GM21447 (cell line): ENCODE results near the gene ZNF385B.

Experiments used
- ATAC-seq: cut with Tn5 transposase; IDR thresholded peaks from one replicate; pipeline ENCODE4 v1.9.1; 2021; ENCODE audit not compliant: unreplicated experiment

The ZNF385B gene

DNA sequence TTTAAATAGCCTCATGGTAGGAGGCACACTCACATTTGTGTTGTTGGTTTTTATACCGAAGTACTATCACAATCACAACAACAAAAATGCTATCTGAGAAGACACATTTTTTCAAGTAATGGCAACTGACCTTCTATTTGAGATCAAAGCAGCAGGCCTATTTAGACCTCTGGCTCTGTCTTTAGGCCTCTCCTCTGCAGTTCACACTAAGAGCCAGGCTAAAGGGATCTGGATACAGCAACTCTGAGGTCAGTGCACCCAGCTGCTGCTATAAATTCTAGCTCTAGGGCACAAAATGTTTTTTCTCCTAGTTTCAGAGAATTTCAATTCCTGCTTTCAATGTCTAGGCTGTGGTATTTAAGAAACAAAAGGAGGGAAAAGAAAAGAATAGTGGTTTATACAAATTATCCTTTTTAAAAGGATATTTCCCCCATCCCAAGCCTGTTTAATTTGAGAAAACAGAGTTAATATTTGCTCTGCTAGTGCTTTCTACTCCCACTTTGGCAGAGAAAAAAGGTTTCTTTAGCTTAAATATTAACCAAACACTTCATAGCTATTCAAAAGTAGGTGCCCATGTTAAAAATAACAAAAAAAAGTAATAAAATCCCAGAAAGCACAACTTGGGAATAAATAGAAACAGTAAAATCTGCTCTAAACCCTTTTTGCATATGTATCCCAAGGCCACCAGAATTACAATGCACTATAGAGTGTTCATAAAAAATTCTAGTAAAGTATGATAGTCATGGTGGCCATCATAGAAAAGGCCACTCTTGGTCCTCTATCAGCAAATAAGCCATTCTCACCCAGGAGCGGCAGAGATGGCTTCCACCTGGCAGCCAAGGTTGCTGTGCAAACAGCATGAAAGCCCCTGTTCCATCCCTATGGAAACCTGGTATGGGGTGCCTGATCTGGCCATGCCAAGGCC, 303.1 kb downstream of the ZNF385B start:
- no peak for ATAC-seq

GRCh38 chr2:179556425-179556824, 305.0 kb downstream of the ZNF385B start:
- ATAC-seq, result no peak

- ATAC-seq, result no peak
These were observed 305.6 kb downstream of the ZNF385B start for GRCh38 chr2:179555691-179556283.

DNA sequence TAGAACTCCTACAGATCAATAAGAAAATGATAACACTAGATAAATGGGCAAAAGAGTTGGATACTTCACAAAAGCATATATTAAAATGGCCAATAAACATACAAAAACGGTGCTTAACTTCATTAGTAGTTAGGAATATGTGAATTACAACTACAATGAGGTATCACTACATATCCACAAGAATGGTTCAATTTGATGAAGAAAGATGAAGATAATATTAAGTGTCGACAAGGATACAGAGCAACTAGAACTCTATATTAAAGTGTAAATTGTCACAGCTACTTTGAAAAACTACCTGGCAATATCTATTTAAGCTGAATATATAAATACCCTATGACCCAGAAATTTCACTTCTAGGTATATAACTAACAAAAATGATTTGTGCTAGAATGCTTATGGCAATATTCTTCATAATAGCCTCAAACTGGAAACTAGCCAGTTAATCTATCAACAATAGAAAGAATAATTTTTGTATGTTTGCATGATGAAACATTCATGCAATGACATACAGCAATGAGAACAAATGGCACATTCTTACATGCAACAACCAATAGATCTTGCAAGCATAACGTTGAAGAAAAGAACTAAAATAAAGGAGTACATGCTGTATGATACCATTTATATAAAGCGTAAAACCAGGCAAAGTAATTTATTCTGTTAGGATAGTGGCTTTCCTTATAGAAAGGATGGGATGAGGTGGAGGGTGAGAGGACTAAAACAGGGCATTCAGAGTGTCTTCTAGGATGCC, 306.6 kb downstream of the ZNF385B start:
- no peak for ATAC-seq

- no peak for ATAC-seq
These were observed 308.0 kb downstream of the ZNF385B start for GRCh38 chr2:179553382-179553781.

- ATAC-seq, result no peak
These were observed 309.8 kb downstream of the ZNF385B start for GRCh38 chr2:179551539-179552045.

GRCh38 chr2:179550849-179551248, 310.6 kb downstream of the ZNF385B start:
- ATAC-seq, result no peak

DNA sequence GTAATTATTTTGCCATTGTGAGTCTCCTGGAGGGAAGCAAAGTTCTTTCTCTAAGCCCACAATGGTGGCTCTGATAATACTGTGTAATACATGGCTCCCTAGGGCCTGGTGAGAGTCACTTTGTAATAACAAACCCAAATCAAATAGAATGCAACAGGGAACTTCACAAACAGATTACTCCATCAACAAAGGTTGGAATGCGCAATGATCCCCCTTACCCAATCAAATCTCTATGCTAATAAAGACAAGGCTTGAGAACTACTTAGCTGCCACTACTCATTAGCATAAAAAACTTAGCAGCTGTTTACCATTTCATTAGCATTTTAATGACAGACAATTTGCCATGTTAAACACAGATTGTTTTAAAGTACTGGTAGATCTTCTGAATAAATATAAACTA, 311.2 kb downstream of the ZNF385B start:
- ATAC-seq, result no peak

DNA sequence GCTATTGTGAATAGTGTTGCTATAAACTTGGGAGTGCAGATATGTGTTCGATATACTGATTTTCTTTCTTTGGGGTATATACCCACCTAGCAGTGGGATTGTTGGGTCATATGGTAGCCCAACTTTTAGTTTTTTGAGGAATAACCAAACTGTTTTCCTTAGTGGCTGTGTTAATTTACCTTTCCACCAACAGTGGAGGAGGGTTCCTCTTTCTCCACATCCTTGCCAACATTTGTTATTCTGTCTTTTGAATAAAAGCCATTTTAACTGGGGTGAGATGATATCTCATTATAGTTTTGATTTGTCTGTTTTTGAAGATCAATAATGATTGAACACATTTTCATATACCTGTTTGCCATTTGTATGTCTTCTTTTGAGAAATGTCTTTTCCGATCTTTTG, 314.8 kb downstream of the ZNF385B start:
- no peak for ATAC-seq

DNA sequence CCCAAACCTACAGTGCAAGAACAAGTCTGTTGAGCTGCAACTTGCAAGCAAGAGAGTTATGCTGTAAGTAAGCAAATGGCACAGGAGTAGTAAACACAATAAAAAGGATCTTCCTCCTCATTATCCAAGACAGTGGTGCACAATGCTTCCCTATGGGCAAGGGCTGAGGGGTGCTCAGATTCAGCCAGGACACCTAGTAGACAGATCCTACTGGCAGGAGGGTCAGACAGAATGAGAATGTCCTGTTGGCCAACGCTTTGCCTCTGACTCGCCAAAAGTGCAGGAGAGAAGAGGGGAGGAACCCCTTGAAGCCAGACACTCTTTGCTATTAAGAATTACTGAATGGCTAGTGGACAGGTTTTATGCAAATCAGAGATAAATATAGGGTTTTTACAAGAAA, 316.4 kb downstream of the ZNF385B start:
- ATAC-seq, result no peak

DNA sequence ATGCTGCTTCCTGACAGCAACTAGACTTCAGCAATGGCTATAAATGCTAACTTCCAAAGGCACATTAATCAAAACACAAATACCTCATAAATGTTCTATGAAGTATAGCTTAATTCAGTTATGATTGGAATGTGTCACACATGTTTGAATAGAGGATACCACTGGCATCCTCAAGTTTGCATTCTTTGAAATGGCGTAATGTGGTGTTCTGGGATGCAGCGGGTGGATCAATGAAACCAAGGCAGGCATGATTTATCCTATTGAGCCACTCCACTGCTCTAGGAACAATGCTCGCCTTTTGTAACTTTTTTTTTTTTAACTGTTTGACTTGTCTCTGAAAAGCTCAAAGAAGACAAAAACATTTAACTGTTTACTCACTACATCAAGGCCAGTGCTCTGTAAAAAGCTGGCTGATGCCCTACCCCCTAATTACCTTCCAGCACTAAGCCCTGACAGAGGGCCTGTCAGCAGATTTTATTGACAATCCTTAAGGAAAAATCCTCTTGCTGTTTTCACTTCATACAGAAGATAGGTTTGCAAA, 318.0 kb downstream of the ZNF385B start:
- no peak for ATAC-seq

GRCh38 chr2:179541586-179541985, 319.8 kb downstream of the ZNF385B start:
- ATAC-seq, result no peak

DNA sequence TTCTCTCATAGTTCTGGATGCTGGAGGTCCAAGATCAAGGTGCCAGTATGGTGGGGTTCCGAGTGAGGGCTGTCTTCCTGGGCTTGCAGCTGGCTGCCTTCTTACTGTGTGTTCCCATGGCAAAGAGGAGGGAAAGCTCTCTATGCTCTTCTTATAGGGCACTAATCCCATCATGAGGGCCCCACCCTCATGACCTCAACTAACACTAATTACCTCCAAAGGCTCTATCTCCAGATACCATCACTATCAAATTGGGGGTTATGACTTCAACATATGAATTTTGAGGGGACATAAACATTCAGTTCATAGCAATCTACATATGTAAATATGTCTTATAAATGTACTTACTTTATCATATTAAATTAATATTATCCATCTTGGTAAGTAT, 322.3 kb downstream of the ZNF385B start:
- no peak for ATAC-seq

DNA sequence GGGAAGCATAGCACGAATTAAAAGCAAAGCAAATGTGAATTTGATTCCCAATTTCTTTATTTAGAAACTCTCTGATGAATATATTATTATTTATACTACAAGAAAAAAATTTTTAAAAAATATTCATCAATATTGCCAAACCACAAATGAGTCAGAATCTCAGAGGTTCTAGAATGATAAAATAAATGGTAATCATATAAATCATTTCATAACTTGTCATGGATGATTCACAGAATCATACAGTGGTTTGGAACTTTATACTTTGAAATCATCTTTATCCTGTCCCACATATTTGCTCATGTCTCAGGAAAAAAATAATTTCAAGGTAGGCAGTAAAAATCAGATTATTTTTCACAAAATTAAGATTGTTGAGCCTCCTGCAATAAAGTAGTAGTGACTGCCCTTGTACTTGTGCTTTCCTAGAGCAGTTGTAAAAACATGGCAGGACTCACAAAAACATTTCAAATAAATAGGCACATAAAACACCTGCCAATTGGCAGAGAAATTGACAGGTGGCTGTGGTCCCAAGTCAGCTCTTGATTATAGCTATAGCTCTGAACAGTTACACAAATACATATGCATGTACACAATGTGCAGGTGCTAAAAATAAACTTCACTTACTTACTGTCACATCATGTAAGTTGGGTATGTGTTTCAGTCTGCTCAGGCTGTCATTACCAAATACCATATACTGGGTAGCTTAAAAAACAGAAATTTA, 322.8 kb downstream of the ZNF385B start:
- ATAC-seq, result no peak

GRCh38 chr2:179536185-179536584, 325.2 kb downstream of the ZNF385B start:
- ATAC-seq, result no peak

DNA sequence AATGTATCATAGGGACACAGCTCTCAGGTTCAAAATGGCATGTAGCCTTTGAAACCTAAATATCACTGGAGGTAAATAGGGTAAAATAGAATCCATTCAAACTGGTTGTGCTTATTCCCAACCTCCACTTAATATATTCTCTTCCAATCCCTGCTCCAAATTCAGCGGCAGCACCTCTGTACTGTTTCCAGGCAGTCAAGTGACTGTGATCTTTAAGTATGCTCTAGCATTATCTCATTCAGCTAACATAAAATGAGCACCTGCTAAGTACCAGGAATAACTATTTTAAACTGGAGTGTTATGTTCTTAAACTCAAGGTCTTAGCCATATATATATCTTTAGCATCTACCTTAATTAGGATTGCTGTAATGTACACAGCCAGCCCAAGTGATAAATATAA, 327.5 kb downstream of the ZNF385B start:
- no peak for ATAC-seq

GRCh38 chr2:179532863-179533278, 328.5 kb downstream of the ZNF385B start:
- no peak for ATAC-seq

GRCh38 chr2:179528576-179529069, 332.8 kb downstream of the ZNF385B start:
- no peak for ATAC-seq

DNA sequence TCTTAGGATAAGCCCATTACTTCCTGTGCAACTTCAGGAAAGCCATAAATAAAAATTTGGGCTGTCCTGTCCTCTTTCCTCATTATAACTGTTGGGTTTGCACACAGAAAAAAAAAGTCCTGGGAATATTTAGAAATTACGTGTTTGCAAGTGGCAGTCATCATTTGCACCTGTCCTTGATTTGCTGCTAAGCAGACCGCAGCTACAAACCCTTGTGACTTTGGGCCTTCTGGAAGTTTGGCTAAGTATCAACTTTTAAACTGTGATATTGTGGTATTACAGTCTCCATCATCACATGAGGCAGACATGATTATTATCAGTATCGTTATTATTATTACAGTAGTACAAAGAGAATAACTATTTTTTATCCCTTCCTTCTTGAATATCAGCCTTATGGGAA, 336.1 kb downstream of the ZNF385B start:
- no peak for ATAC-seq

DNA sequence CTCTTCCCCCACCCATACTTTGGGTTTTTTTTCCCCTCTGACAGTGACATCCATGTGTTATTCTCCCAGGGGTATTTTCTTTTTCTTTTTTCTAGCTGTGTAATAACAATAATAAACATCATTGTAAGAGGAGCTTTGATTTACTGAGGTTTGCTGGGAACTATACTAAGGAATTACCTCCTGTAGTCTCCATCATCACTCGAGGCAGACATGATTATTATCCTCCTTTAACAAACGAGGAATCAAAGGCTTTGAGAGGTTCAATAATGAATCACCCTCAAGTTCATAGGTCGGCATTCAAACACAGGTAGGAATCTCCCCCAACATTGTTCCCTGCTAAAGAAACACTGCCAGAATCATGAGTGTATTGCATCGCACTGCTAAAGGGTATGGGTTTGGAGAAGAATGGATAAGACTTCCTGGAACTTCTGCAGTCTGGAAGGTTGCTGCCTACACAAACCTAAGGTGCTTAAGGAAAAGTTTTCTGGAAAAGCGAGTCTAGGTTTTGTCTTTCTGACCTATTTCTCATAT, 336.5 kb downstream of the ZNF385B start:
- ATAC-seq, result no peak
